CD1c-positive myeloid dendritic cell (primary cell): ENCODE results near the gene THYN1.
"Not testable (repeated sequence)": the region's sequence is repeated elsewhere in the genome, so short reads cannot be mapped to it uniquely, and the experiment has no call there.

Experiments
- DNase-seq: peaks from one replicate; pipeline ENCODE4 v3.0.0-alpha.2; 2016; ENCODE audit errors: extremely low spot score

Gene THYN1

DNA sequence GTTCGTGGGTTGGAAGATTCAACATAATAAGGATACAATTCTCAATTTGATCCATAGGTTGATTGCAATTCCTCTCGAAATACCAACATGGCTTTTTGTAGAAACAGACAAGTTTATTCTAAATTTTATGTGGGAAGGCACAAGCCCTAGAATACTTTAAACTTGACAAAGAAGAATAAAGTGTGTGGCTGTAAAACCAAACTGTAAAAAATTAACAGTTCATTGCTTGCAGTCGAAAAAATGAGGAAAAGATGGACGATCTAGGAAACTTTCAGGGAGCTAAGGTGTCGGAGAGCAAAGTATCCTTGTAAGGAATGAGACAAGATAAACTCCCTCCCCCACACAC lies 22.0 kb upstream of the THYN1 start:
- no peak for DNase-seq

DNA sequence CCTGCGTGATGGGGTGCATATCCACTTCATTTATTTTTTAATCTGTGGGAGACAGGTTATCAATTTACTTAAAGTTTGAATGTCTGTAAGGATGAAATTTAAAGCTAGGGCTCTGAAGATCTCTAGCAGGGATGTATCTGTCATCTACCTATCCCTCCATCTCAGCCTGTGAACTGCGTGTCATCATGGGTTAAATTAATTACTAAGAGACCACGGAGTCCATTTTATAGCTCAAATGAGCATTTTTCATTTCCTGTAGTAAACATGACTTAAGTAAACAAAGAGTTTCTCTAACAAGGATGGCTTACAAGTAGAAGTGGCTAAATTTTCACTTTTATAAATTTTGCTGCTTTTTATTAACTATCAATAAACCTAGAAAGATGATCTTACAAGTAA lies 20.2 kb upstream of the THYN1 start:
- DNase-seq = no peak

DNA sequence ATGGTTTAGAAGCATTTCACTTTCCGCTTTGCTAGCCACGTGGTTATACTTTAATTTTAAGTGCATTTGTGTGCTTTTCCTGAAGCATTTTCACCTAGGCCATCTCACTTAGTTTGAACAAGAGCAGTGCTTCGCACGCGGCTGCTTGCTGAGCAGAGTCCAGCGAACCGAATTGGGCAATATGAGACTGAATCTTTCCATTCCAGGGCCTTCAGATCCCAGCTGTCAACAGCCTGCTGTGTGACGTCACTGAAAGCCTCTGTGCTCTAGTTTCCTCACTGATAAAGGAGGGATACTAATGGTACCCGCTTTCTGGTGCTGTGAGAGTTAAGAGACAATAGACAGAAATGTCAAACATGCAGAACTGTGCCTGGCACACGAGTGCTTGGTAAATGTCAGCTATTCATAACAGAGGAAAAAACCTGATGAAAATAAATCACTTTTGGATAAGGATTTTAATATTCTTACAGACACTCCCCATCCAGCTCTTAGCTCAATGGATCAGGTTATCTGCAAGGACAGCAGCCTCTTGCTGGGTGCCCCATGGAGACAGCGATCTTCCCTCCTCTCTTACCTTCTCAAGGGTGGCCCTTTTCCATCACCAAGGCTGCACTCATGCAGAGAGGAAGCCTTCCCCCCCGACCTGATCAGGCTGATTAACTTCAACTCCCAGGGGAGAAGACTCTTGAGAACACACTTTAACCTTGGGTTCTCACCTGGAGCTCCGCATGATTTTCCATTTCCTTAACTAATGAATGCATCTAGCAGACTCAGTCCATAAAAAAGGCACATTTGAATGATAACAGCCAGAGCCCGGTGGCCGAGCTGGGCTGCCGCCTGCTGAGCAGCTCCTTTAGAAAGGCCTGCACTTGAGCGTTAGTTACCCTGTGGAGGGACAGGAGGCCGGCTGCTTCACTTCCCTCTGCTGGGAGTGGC lies 19.5 kb upstream of the THYN1 start:
- no peak for DNase-seq

DNA sequence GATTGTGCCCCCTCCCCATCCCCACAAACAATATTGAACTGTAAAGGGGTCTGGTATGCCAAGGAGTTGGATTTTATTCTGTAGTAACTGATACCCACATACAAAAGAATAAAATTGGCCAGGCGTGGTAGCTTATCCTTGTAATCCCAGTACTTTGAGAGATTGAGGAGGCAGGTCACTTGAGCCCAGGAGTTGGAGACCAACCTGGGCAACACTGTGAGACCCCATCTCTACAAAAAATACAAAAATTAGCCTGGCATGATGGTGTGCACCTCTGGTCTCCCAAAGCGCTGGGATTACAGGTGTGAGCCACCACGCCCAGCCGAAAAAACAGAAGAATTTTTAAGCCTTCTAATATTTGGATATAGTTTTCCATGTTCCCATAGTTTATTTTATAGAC lies 18.8 kb upstream of the THYN1 start:
- no peak for DNase-seq

DNA sequence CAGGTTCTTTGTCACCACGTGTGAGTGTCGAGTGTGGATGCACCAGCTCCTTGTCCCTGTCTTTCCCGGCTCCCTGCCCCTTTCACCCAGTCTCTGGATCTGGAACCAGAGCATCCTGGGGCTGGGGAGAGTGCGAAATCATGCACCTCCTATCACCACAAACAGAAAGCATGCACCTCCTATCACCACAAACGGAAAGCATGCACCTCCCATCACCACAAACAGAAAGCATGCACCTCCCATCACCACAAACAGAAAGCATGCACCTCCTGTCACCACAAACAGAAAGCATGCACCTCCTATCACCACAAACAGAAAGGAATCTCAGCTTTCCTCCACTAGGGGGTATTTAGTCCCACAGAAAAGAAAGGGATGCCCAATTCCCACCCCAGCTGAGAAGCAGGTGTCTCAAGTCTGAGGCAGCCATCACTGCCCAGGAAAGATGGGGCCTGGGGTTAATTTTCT lies 17.1 kb upstream of the THYN1 start:
- DNase-seq = no peak

DNA sequence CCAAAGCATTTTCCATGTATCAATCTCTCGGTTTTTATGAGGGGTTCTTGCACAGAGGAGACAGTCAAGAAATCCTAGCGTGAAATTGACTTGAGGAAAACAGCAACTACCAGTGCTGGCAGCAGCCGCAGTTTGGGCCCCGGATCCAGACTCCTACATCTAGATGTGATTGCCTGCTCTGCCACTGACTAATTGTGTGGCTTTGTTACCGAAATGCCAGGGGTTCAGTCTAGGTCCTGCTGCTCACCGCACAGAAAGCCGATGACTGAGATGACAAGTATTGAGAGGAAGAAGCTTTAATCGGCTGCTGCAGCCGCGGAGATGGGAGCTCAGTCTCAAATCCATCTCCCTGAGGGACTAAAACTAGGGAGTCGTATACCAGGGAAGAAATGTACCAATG lies 14.8 kb upstream of the THYN1 start:
- no peak for DNase-seq

DNA sequence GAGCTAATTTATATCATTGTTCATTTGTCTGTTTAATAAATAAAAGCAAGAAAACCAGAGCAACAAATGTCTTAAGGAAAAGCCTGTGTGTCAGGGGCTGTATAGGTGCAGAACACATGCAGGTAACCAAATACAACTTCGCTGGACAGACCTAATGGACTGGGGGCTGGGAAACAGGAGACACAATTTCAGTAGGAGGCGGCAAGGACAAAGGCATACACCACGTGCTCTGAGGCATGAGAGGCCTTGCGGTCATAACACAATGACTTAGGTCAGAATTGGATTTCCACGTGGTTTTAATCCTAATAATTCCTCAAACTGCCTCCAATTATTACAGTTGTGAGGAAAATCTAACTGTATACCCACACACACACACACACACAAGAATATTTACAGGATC lies 14.3 kb upstream of the THYN1 start:
- no peak for DNase-seq

DNA sequence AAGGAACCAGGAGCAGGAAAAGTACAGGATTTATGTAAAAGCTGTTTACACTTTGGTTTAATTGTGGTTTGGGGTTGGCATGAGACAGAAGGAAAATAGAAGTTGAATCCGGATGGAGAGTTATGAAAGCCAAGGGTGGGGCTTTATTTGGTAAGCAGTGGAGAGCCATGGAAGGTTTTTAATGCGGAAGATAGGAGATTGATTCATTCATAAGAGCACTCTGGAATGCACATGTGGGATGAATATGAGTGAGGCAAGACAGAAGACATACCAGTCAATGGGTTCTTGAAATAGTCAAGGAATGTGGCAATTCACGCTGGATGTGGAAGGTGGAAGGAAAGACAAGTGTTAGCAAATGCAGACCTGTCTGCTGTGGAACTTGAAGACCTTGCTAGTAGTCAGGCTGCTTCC lies 13.7 kb upstream of the THYN1 start:
- DNase-seq = peak; percentile 73

DNA sequence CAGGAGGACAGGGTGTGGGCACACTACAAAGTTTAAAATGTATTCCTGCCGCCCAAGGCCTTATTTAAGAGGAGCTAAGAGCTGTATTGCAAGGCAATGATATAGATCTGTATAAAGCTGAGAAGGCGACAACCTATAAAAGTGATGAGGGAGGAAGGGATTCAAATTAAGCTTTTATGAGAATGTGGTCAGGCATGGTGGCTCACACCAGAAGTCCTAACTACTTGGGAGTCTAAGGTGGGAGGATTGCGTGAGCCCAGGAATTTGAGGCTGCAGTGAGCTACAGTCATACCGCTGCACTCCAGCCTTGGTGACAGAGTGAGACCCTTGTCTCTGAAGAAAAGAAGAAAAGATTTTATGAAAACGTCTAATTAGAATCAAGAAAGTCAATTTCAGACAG lies 13.3 kb upstream of the THYN1 start:
- DNase-seq = no peak

DNA sequence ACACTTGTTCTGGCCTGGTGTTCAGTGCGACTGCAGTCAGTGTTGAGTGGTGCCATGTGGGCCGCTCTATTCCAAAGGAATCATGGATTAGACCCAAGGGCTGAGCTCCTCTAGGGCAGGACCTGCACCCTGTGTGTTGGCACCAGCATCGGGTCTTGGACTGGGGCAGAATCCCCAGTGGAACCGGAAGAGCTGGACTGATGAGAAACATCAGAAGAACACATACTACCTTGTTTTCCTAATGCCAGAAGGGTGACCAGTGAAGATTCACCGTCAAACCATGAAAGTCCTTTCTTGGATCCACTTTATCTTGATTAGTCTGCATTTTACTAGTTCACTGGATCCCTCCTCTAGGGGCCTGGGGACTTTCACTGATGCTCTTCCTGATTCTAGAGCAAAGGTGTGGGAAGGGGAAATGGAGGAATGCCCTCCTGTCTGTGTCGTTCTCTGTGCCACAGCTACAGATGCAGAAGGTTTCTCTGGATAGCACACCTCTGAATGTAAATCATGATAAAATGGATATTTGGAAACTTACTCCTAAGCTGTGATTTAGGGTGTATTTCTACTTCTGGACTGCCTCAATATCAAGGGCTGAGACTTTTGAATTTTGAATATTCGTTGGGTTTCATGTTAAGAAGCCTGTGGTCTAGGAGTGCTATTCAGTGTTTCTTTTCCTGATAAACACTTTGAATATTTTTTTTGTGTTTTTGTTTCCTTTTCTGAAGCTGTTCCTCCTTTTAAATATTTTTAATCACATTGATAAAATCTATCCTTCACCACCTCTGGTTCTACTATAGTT lies 12.0 kb upstream of the THYN1 start:
- DNase-seq = no peak

DNA sequence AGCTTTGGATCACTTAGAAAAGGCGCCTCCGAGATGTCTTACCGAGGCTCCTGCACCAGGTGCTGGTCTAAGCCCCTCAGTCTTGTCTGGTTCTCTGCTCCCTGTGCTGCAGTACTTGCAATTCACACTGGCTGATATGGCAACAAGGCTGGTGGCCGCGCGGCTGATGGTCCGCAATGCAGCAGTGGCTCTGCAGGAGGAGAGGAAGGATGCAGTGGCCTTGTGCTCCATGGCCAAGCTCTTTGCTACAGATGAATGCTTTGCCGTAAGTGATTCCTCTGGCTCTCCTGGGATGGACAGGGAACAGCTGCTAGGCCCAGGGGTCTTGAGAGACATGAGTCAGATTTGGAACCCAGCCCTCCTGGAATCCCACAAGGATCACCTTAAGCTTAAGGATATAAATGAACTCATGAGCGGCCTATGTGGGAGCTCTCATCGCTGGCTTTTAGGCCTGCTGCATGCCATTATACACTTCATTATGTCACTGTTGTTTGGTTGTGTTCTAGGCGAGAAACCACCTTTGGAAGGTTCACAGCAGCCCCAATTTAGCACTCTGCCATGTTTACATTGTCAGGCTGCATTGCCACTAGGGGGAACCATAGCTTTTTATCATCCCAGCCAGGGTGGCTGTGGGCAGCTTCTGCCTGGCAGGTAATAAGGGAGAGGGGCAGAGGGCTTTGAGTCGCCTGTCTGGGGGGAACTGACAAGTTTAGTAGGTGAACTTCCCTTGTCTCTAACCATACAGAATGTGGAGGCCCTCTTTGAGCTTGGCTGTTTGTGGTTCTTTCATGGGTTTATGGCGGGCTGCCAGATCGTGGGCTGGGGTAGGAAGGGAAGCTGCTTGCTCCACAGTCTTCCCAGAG lies 8.7 kb upstream of the THYN1 start:
- peak; percentile 21 for DNase-seq

DNA sequence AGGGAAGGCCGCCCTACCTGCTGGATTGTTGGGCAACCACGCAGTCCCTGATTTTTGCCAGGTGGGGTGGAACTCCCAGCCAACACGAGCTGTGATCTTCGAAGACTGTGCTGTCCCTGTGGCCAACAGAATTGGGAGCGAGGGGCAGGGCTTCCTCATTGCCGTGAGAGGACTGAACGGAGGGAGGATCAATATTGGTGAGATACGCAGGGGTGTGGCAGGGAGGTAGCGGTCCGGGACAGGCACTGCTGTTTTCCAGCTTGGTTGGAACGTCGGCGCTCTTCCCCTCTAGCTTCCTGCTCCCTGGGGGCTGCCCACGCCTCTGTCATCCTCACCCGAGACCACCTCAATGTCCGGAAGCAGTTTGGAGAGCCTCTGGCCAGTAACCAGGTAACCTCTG lies 7.8 kb upstream of the THYN1 start:
- no peak for DNase-seq

DNA sequence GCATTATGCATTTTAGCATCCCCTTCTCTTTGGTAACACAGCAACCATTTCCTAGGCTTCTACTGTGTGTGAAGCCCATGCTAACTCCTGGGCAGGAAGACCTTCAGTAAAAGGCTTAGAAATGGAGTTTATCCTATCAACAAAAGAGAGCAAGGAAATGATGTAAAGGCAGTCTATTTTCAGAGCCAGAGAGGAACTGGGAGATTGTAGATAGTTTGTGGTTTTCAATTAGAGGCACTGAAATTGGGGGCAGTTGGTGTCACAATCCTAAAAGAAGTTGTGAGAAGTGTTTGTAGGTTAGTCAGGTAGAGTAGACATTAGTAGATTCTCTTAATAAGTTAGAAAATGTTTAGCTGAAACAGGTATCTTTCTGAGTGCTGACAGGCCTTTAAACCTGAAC lies 7.4 kb upstream of the THYN1 start:
- peak; percentile 17 for DNase-seq

DNA sequence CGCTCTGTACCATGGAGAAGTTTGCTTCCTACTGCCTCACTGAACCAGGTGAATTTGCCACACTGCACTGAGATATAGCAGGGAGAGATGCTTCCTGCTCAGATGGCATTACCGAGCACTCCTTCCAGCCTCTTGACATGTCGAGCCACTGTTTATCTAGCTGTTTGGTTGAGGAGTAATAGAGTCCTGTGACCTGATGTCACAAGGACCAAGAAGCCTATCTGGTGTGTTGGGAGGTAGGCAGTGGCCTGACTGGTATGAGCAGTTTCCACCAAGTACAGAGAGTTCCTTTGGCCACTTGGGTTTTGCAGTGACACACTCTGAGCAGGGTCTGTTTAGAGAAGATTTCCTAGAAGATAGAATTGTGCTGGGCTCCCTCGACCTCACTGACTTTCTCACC lies 5.4 kb upstream of the THYN1 start:
- DNase-seq = no peak

DNA sequence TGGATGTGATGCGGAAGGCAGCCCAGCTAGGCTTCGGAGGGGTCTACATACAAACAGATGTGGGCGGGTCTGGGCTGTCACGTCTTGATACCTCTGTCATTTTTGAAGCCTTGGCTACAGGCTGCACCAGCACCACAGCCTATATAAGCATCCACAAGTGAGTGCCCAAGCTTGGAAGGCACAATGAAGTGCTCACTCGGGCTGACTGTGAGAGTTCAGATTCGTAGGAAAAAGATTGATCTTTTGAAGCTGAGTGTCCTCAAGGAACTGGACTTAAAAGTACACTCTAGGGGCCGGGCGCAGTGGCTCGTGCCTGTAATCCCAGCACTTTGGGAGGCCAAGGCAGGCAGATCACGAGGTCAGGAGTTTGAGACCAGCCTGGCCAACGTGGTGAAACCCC lies 3.9 kb upstream of the THYN1 start:
- no peak for DNase-seq

DNA sequence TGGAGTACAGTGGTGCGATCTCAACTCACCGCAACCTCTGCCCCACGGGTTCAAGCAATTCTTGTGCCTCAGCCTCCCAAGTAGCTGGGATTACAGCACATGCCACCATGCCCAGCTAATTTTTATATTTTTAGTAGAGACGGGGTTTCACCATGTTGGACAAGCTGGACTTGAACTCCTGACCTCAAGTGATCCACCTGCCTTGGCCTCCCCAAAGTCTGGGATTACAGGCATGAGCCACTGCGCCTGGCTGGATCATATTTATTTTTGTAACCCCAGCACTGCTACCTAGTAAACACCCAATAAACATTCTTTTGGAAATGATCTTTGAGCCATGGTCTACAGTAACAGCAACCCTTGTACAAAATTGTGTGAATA lies 2.0 kb upstream of the THYN1 start:
- not testable (repeated sequence) for DNase-seq

DNA sequence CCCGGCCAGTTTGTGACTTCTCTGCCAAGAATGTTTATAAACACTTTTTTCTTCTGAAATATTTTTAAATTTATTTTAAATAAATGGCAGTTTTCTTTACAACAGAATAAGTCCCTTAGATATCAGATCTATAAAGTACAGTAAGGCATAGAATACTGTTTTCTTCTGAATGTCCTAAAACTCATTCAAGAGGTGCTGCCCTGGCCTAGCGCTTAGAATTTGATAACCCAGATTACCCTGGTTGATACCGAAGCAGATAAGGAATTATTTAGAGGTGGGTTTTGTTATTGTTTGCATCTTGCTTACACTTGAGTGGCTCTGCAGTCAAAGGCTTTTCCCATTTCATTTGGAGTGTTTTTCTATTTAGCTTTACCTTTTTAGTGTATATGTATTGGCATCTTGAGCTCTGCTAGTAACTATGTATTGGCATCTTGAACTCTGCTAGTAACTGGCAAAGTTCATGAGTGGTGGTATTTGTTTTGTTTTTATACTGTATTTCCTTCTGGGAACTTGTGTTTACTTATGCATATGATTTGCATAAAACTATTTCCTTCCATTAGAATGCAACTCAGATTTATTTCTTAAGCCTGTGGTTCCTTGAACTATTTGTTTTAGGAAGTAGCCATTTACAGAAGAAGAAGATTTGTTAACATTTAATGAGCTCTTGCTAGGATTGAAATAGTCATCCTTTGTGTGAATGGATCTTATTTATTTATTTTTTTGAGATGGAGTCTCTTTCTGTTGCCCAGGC lies 1.5 kb upstream of the THYN1 start:
- DNase-seq = peak; percentile 12

DNA sequence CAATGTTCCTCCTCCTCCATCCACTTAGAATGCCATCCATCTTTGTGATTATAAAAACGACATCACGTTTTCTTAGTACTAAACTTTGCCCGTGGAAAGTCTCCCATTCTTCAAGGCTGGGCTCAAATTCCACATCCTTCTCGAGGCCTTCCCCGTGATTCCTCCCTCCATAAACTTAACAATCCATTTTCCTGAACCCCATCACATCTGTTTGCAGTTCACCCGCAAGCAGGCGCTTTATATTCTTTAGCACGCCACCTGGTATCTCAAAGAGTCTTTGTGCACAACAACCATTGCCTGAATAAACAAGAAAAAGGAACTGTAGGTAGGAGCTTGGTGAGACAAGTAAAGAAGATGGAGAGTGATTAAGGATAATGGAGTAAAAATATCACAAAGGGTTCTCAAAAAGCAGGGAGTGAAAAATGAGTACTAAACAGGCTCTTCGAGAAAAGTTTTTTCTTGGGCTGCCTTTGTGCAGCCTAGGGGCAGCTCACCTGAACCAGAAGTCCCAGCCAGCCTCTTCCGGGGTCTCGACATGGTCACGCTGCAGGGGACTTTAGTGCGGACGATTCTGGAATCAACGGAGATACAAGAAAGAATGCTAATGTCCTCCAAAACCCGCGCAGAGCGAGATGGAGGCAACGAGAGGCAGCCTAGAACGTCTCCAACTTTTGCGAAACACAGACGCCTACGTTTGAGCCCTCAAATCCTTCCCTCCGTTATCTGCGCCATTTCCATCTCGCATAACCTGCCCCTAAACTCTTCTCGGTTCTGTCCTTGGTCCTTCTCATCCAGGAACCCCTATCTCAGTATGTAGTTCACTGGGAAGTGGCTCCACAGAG lies 585 bp downstream of the THYN1 start:
- DNase-seq = peak; percentile 52

DNA sequence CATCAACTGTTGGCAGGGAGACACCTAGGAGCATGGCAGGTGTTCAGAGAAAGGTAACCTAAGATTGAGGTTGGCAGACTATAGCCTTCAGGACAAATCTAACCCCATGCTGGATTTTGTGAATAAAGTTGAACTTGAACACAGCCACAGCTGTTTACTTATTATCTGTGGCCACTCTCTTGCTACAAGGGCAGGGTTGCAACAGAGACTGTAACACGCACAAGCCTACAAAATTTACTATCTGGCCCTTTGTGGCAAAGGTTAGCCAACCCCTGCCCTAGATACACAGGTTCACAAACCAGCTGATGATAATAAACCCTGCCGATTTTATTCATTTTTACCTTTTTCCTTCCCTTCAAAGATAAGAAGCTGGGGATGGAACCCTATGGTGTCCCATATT lies 2.5 kb downstream of the THYN1 start:
- no peak for DNase-seq

DNA sequence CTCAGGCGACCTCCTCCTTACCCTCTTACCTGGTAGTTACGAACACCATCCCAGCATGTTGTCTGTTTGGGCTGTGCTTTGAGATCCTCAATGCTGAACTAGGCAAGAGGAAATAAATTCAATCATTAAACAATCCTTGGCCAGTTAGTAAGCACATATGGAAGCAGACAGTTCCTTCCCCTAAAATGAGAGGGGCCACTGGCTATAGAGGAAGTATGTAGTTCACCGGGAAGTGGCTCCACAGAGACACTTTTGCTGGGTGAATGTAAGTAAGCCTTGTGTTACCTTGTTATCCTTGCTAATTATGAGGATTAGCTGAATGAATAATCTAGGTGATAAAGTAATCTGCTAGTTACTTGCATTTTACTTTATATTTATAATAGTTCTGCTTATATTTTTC lies 2.9 kb downstream of the THYN1 start:
- DNase-seq = peak; percentile 43
